Dendritic cell treated with granulocyte-macrophage colony-stimulating factor and Interleukin-4, amounts not matched to agents 40 ng/mL and 50 ng/mL, for 4 days (primary cell): Measurements from ENCODE around the gene GAMT.

Source experiments
- H3K27ac Mint-ChIP-seq: one replicate; pipeline ENCODE4 v1.8.0; 2022; ENCODE audit warnings: mild to moderate bottlenecking, mixed read lengths
- H3K27me3 Mint-ChIP-seq: one replicate; pipeline ENCODE4 v1.8.0; 2022; ENCODE audit warnings: mild to moderate bottlenecking, mixed read lengths
- H3K36me3 Mint-ChIP-seq: one replicate; pipeline ENCODE4 v1.8.0; 2022; ENCODE audit warnings: low read depth, mixed read lengths
- H3K4me1 Mint-ChIP-seq: one replicate; pipeline ENCODE4 v1.8.0; 2022; ENCODE audit warnings: low read depth, mixed read lengths
- H3K4me3 Mint-ChIP-seq: one replicate; pipeline ENCODE4 v1.8.0; 2022; ENCODE audit warnings: mild to moderate bottlenecking, moderate library complexity, mixed read lengths
- H3K9me3 Mint-ChIP-seq: one replicate; pipeline ENCODE4 v1.8.0; 2022; ENCODE audit warnings: mixed read lengths
- intact Hi-C: fragments of 100-400 bp; cut with micrococcal nuclease; formaldehyde crosslinking; loops from one replicate; pipeline ENCODE4 v1.15.0; 2022

Gene GAMT

DNA sequence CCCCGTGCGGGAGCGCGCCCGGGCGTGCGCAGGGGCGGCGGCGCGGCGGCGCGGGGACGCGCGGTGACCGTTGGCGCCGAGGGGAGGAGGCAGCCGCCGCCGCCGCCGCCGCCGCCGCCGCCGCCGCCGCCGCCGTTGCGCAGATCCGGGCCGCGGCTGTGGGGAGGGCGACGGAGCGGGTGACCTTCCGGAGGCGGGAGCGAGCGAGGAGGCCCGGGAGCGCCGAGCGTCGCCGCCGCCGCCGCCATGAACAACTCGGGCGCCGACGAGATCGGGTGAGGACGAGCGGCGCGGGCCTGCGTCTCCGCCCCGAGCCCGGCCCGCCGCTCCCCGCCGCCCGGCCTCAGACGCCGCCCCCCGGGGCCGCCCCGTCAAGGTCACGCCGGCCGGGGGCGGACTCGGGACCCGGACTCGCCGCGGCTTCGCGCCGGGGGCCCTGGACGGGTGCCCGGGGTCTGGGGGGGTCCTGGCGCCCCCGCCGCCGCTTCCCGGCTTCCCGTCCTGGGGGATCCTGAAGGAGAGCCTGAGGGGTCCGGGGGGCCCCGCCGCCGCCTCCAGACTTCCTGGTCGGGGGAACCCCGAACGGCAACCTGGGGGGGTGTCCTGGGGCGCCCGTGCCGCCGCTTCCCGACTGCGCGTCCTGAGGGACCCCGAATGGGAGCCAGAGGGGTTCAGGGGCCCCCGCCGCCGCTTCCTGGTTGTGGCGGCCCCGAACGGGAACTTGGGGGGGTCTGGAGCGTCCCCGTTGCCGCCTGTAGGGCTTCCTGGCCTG, 6.4 kb upstream of the GAMT start, which contains the start of gene DAZAP1:
TSS of gene DAZAP1 (plus strand) at position 59 of the 772 bp plus-strand sequence. CDS start at position 247, 188 bp downstream.
- Mint-ChIP-seq H3K36me3 (peaks cover 37% of the 10 kb centered on the region), H3K27ac (peak within 1 kb of the TSS; percentile 81), H3K9me3 (no peaks in the 10 kb centered on the region), H3K4me1 (peaks cover 57% of the 10 kb centered on the region), H3K4me3 (peak within 1 kb of the TSS; percentile 91), H3K27me3 (peaks cover 14% of the 10 kb centered on the region)
- intact Hi-C loops = no loop called here

DNA sequence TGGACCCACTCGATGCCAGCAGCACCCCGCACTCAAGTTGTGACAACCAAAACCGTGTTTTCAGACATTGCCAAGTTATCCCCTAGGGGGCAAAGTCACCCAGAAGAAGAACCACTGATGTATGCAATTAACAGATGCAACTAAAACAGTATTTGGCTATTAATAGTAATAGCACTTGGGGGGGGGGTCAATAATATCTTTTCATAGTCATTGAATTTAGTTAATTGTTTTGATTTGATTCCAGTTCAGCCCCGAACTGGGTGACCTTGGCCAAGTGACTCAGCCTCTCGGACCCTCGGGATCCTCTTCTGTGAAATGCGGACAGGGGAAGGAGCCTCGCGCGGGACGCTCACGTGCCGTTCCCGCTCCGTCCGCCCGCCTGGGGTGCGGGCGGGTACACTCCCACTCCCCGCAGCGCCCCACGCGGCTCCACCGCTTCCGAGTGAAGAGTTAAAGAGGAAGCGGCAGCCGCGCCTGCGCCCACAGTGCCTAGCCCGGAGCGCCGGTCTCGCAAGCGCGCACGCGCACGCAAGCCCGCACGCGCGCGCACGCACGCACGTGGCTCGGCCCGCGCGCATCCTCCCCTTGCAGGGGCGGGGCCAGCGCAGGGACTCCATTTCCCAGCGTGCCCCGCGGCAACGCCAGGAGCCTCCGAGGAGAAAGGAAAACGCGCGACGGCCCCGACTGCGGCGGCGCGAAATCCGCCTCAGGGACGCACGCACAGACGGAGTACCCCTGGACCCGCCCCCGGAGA, 5.6 kb upstream of the GAMT start:
- H3K4me1 Mint-ChIP-seq = peaks cover 55% of the 10 kb centered on the region

DNA sequence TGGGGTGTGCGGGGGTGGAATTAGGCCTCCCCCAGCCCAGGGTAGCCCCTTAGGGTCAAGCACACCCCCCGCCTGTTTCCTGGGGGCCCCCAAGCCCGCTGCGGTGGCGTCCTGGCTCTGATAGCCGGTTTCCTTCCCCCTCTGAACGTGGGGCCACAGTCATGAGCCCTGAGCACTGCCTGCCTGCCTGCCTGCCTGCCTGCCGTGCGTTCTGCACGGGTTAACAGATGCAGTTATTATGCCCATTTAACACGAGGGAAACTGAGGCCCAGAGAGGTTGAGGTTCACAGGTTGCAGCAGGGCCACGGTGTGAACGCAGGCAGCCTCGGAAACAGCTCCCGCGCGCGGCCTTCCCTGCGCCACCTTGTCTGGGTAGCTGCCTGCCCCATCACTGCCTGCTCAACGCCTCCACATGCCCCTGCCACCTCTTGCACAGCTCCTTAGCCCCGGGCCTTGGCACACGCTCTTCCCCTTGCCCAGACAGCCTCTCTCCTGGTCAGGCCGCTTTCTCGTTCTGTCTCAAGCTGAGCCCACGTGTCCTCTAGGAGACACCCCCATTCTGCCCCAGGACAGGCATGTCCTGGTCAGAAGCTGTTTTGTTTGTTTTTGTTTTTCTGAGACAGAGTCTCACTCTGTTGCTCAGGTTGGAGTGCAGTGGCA, 1.2 kb upstream of the GAMT start:
- Mint-ChIP-seq H3K9me3 (no peaks in the 10 kb centered on the region), H3K4me3 (no peak overlapping the region), H3K27me3 (peaks cover 47% of the 10 kb centered on the region), H3K36me3 (no peaks in the 10 kb centered on the region), H3K27ac (no peak overlapping the region), H3K4me1 (peaks cover 24% of the 10 kb centered on the region)
- intact Hi-C loops = no loop called here

More for the DNA sequence above, 5.6 kb upstream of the GAMT start:
- Mint-ChIP-seq H3K27ac (peak overlapping the region; percentile 73), H3K4me3 (peak overlapping the region; percentile 69), H3K9me3 (no peaks in the 10 kb centered on the region), H3K36me3 (peaks cover 30% of the 10 kb centered on the region), H3K27me3 (peaks cover 21% of the 10 kb centered on the region)
- intact Hi-C loops = no loop called here

DNA sequence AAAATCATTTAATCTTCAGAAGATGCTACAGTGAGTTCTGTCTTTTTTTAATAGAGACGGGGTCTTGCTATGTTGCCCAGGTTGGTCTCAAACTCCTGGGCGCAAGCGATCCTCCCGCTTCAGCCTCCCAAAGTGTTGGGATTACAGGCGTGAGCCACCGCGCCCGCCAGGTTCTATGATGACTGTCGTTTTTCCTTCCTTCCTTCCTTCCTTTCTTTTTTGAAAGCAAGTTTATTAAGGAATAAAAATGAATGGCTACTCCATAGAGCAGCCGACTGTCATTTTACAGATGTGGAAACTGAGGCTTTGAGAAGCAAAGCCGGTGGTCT, 511 bp upstream of the GAMT start:
- Mint-ChIP-seq H3K4me3 (peak overlapping the region; percentile 13), H3K4me1 (peaks cover 30% of the 10 kb centered on the region), H3K36me3 (no peaks in the 10 kb centered on the region), H3K27me3 (peaks cover 47% of the 10 kb centered on the region), H3K9me3 (no peaks in the 10 kb centered on the region), H3K27ac (no peak overlapping the region)
- intact Hi-C loops = no loop called here

DNA sequence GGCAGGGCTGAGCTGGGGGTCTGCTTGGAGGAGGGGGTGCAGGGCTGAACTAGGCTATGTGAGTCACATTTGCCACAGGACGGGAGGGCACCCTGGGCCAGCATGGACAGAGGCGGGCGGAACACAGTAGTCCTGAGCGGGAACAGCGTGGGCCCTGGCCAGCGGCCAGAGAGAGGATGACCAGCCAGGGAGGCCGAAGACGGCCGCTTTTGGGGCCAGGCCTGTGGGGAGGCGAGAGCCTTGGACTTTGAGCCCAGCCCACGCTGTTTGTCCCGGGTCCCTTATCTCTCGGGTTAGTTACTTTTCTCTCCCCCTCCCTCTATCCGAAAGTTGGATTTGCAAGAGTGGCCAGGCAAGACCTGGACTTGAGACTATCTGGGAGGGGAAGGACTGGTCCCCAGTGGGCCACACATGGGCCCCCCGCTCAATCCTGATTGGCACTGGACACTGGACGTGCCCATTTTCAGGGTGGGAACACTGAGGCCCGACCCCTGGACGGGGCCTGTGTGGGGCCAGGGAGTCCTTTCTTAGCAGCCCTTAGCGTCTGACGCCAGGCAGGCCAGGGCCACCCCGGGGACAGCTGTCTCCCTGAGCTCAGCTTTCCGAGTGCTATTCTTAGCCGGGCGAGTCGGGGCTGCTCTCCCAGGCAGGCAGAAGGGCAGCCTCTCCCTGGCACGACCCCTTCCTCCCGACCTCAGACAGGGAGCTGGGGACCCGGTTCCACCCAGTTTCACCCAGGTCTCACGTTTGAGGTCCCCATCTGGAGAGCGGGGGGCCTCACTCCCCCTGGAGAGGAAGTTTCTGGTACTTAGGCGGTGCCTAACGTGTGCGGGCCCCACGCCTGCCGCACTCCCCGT, 833 bp downstream of the GAMT start:
- peak overlapping the region; percentile 50 for H3K4me3 Mint-ChIP-seq
- intact Hi-C loops = no loop called here
- H3K4me1 Mint-ChIP-seq = peaks cover 36% of the 10 kb centered on the region
- H3K27me3 Mint-ChIP-seq = peaks cover 47% of the 10 kb centered on the region
- no peak overlapping the region for H3K27ac Mint-ChIP-seq
- peaks cover 7% of the 10 kb centered on the region for H3K36me3 Mint-ChIP-seq
- no peaks in the 10 kb centered on the region for H3K9me3 Mint-ChIP-seq

DNA sequence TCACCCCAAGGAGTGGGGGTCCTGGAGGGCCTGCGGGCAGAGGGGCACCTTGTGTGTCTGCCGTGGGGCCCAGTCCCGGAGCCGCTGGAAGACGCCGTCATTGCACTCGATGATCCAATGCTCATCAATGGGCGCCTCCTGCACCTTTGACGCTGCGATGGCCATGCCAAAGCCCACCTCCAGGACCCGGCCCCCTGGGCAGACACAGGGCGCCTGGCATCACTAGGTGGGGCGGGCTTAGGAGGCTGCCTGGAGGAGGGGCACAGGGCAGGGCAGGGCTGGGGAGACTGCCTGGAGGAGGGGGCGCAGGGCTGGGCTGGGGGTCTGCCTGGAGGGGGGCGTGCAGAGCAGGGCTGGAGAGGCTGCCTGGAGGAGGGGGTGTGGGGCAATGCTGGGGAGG, 1.6 kb downstream of the GAMT start:
- Mint-ChIP-seq H3K27me3 (peaks cover 47% of the 10 kb centered on the region), H3K4me3 (no peak overlapping the region), H3K36me3 (peaks cover 15% of the 10 kb centered on the region), H3K4me1 (peaks cover 36% of the 10 kb centered on the region), H3K9me3 (no peaks in the 10 kb centered on the region), H3K27ac (no peak overlapping the region)
- intact Hi-C loops = no loop called here

DNA sequence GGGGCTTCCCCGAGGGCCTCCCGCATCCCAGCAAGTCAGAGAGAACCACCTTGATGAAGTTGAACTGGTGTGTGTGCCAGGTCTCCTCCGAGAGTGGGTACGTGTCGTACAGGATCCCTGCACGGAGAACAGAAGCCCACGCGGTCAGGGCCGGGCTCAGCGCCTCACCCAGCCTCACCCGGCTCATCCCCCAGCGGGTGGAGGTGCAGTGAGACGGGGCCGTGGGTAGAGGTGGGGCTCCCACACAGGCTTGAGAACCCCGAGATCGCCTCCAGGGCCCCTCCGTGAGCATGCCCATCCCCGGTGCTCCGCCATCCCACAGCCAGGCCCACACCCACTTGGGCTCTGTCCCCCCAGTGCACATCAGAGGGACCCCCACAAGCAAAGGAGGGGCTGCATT, 2.3 kb downstream of the GAMT start:
- Mint-ChIP-seq H3K36me3 (peaks cover 21% of the 10 kb centered on the region), H3K9me3 (no peaks in the 10 kb centered on the region), H3K27me3 (peaks cover 44% of the 10 kb centered on the region), H3K4me3 (no peak overlapping the region), H3K4me1 (peaks cover 30% of the 10 kb centered on the region), H3K27ac (no peak overlapping the region)
- intact Hi-C loops = no loop called here

DNA sequence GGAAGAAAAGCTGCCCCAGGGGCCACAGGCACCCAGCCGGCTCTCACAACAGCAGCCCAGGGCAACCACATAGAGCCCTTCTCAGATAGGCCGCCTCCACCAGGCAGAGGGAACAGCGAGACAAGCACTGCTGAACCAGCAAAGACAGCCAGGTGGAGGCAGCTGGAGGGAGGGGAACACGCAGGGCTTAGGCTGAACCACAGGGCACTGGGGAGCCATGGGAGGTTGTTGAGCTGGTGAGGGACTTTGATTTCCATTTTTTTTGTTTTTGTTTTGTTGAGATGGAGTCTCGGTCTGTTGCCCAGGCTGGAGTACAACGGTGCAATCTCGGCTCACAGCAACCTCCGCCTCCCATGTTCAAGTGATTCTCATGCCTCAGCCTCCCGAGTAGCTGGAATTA, 3.5 kb downstream of the GAMT start:
- Mint-ChIP-seq H3K4me3 (no peak overlapping the region), H3K27me3 (peaks cover 34% of the 10 kb centered on the region), H3K9me3 (no peaks in the 10 kb centered on the region), H3K27ac (no peak overlapping the region), H3K4me1 (peaks cover 28% of the 10 kb centered on the region), H3K36me3 (peaks cover 34% of the 10 kb centered on the region)
- intact Hi-C loops = no loop called here

DNA sequence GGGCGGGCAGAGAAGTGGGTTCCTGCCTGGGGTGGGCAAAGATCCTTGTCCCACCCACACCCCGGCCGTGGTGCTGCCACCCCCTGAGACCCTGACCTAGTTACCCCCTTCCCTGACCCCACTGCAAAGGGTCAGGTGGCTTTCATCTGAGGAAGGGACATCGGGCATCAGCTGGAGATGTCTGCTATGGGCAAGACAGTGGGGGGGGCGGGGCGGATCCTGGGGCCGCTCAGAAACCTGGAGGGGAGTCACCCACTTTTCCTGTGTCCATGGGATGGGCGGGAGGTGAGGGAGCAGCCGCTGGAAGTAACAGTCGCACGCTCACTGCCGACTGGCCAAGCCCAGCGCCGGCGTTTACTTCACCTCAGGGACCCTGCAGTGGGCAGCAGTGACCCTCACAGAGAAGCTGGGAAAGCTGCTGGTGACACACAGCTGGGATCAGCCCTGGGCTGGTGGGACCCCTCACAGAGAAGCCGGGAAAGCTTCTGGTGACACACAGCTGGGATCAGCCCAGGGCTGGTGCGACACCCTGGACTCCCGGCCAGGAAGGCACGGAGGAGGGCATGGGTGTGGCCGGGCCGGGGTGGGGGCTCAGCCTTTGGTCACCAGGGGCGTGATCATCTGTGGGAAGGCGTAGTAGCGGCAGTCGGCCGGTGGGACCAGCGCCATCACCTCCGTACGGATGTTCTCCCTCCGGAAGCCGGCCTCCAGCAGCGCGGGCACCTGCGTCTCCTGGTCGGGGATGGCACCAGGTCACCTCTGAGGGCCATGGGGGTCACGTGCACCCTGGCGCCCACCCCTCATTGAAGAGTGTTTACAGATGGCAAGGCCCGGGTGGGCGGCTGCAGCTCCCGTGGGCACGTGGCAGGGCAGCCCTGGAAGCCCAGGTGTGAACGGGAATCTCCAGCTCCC, 4.3 kb downstream of the GAMT start:
- Mint-ChIP-seq H3K4me3 (no peak overlapping the region), H3K4me1 (peaks cover 22% of the 10 kb centered on the region), H3K36me3 (peaks cover 42% of the 10 kb centered on the region), H3K9me3 (no peaks in the 10 kb centered on the region), H3K27me3 (peaks cover 26% of the 10 kb centered on the region), H3K27ac (peak overlapping the region; percentile 37)
- intact Hi-C loops = no loop called here

DNA sequence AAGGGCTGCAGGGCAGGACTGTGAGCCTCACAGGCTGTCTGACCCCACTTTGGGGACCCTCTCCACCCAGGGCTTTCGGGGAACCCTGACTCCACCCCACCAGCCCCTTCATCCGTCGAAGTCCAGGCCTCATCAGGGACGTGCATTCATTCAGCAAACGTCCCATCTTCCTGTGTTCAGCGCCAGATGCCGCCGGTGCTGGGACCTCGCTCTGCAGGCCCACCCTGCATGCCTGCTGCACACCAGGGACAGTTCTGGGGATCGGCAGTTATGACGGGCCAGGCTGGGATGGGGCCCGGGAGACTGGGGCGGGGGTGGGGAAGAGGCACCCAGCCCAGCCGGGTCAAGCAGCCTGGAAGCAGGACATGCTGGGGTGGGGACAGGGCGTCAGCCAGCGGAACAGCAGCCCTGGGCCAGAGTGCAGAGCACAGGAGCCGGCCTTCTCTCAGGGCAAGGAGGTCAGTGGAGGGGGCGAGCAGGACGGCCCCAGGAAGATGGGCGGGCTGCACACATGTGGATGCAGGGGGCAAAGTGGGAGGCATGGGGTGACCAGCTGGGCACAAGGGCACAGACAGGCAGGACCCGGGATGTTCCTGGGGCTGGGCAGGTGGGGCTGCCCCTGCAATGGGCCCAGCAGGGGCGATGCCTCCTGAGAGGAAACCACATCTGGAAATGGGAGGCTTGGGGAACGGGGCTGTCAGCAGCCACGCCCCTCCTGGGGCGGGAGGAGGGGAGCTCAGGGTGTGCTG, 5.1 kb downstream of the GAMT start:
- peaks cover 22% of the 10 kb centered on the region for H3K27me3 Mint-ChIP-seq
- no peak overlapping the region for H3K4me3 Mint-ChIP-seq
- H3K27ac Mint-ChIP-seq = no peak overlapping the region
- H3K9me3 Mint-ChIP-seq = no peaks in the 10 kb centered on the region
- intact Hi-C loops = no loop called here
- H3K36me3 Mint-ChIP-seq = peaks cover 50% of the 10 kb centered on the region
- peaks cover 22% of the 10 kb centered on the region for H3K4me1 Mint-ChIP-seq

DNA sequence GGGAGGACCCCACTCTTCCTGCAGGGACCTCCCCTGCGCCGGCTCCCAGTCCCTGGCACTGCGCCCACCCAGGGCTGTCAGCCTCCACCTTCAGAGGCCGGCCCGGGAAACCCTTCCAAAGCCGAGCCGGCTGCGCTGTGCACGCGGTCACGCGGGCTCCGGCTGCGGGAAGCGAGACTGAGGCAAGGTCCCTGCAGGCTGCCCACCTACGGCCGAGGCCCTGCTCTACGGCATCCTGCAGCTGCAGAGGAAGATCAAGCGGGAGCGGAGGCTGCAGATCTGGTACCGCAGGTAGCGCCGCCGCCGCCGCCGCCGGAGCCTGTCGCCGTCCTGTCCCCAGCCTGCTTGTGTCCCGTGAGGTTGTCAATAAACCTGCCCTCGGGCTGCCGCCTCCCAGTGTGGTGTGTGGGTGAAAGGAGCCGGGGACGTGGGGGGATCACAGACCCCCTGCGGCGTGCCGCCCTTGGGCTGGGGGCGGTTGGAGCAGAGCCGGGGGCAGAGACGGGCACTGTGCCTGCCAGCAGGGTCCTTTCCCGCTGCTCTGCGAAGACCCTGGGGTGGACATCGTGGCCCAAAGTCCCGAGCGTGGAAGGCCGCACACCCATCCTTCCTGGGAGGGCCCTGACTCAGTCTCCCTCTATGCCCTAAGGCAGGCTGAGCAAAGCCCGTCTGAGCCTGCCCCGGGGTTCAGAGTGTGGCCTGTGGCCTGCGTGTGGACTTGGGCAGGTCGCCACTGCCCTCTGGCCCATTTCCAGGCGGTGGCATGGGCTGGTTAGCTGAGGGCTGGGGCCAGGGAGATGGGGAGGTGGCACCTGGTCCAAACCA, 5.9 kb downstream of the GAMT start:
- Mint-ChIP-seq H3K9me3 (no peaks in the 10 kb centered on the region), H3K27ac (no peak overlapping the region), H3K27me3 (peaks cover 16% of the 10 kb centered on the region), H3K36me3 (peaks cover 58% of the 10 kb centered on the region), H3K4me1 (peaks cover 22% of the 10 kb centered on the region), H3K4me3 (no peak overlapping the region)
- intact Hi-C loops = no loop called here
